Fibroblast of pulmonary artery (primary cell): Measurements from ENCODE around the gene AFF4.
"Not testable (repeated sequence)": the region's sequence is repeated elsewhere in the genome, so short reads cannot be mapped to it uniquely, and the experiment has no call there.

Experiments used
- DNase-seq: peaks from one replicate; pipeline ENCODE4 v3.0.0-alpha.2; 2010; ENCODE audit warnings: low read depth
- H3K4me3 ChIP-seq: replicated peaks from 2 replicates; pipeline ENCODE4 v1.5.1; 2011; ENCODE audit warnings: low read depth, mild to moderate bottlenecking, control low read depth, low read length, moderate library complexity
- CTCF ChIP-seq: IDR thresholded peaks from 2 replicates; pipeline ENCODE4 v1.5.1; 2011; ENCODE audit warnings: mild to moderate bottlenecking, control low read depth, low read length, inconsistent platforms; ENCODE audit errors: missing control alignments

AFF4 gene

GRCh38 chr5:132963171-132964104, at the start of gene AFF4:
TSS of gene AFF4 (minus strand) at chr5:132963634. CDS start at chr5:132937189, 26,445 bp downstream.
- H3K4me3 ChIP-seq, result peak within 1 kb of the TSS; percentile 95
- DNase-seq, result peak; percentile 97
- no peak for TF ChIP-seq CTCF

- not testable (repeated sequence) for DNase-seq, H3K4me3 ChIP-seq
These were observed 45.0 kb upstream of the AFF4 start for GRCh38 chr5:133008455-133008854.

- no peak overlapping the region for H3K4me3 ChIP-seq
- peak; percentile 41 for DNase-seq
- no peak for TF ChIP-seq CTCF
These were observed 43.2 kb upstream of the AFF4 start for GRCh38 chr5:133006653-133007052.

GRCh38 chr5:132999246-132999645, 35.8 kb upstream of the AFF4 start:
- peak; percentile 13 for DNase-seq
- no peak overlapping the region for H3K4me3 ChIP-seq
- TF ChIP-seq CTCF, result no peak

GRCh38 chr5:132998556-132998955, 35.1 kb upstream of the AFF4 start:
- H3K4me3 ChIP-seq, result no peak overlapping the region
- no peak for TF ChIP-seq CTCF
- DNase-seq, result no peak

- no peak for TF ChIP-seq CTCF
- H3K4me3 ChIP-seq, result no peak overlapping the region
- no peak for DNase-seq
These were observed 32.9 kb upstream of the AFF4 start for GRCh38 chr5:132996307-132996706.

GRCh38 chr5:132987531-132988408, 24.3 kb upstream of the AFF4 start:
- H3K4me3 ChIP-seq, result no peak overlapping the region
- no peak for DNase-seq
- no peak for TF ChIP-seq CTCF

GRCh38 chr5:132982971-132983370, 19.5 kb upstream of the AFF4 start:
- H3K4me3 ChIP-seq, DNase-seq: not testable (repeated sequence)
